ENCODE measurements around the gene ALK.

ALK gene

DNA sequence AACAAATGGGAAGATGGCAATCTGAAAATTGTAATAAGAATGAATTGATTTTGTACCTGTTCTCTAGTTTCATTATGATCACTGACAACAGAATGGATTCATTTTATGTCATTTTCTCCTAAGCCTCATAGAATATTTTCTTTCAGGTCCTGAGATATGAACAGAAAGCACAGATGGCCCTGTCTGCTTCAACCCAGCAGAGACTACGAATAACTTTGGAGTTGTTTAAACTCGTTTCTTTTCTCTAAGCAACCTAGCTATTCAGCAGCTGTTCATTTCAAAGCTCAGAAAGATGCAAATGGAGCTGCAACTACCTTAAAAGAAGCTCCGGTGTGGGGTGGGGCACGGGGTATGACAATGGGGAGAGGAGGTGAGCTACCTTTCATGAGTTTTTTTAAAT is 124.9 kb downstream of the ALK start:
- DNase-seq (ENCODE audit: low read depth), result no peak

DNA sequence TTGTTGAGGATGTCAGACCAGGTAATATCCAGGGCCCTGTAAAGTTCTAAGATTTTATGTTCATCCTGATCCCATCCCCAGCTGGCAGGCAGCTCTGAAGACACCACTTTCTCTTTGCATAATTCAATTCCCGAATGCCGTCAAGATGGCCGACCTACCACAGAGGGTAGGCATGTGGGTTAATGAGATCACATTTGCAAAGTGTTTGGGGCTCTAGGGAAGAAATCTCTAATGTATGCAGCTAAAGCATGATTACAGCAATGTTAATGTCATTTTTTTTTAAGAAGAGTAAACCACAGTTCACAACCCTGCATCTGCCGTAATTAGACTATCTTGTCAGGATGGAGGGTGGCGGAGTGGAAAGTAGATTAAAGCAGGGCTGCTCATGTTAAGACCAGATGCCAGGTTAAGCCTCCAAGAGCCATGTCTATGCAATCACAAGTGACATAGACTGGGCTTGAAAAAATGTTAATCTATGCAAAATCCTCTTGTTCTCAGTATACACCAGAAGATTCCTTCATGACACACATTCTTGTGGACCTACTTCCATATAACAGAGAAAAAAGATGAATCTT is 131.4 kb downstream of the ALK start:
- no peak for DNase-seq (ENCODE audit: low read depth)

DNA sequence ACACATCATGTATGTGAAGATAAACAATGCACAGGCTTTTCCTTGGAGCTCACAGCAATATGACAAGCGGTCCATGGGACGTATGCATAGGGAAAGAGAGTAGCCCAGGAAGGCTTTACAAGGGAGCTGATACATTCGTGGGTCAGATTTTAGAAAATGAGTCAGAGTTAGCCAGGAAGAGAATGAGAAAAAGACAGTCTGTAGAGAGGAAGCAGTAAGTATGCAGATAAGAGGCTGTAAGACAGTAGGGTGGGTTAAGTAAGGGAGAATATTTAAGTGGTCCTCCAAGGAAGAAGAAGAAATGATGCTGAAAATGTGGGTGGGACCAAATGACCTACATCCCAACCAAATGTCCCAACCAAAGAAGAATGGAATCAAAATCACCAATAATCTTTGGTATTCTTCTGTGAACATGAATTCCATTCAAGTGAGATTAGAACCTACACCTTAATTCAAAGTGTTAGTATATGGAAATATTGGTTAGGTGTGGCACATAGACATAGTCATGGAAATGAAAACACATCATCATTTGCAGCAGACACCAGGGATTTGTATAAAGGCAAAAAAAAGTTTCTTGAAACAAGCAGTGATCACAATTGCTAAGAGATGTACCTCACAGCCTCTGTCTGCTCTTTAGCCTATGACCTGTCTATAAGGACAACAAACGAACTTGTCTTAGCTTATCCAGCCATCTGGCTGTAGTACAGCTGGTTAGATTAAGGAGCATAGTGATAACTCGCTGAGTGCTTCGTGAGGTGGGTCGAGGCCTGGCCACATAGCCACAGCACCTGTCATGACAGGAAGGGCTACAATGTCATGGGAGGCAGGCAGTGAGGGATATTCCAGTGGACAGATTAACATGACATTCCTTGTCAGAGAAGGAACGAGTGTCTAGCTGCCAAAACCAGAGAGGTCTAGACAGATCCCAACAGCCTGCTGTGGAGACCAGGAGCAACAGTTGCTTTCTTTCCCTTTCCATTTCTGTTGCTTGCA is 133.6 kb downstream of the ALK start:
- no peak for DNase-seq (ENCODE audit: low read depth)

DNA sequence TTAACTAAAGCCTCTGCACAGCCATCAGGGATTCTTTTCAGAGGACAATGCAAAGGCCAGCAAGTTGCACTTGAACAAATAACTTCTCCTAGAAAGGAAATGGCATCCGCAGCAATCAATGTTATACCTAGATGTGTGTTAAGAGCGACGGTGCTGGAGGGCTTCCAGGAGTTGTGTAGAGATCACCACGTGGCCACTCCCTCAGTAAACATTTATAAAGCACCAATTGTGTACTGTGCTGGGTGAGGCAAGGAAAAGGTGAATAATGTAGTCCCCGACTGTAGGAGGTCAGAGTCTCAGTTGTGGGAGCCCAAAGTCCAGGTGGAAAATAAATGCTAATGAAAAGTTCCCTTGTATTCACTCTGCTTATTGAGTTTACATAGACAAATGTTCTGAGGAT is 135.0 kb downstream of the ALK start:
- DNase-seq (ENCODE audit: low read depth), result no peak

DNA sequence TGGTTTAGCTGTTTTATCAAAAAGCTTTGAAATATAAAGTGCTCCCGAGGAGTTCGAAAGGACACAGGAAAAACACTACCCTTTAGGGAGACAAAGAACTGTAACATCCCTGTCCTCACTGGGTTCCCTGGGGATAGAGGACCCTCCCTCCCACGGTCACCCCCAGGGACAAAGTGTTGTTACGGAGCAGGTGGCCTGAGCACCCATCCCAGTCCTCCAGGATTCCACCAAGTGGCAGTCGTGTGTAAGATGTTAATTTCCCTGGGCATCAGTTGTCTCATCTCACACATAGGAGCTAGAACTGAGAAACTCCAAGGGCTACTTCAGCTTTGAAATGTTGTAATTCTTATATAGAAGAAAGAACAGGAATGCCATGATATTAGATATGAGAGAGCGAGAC is 137.7 kb downstream of the ALK start:
- no peak for DNase-seq (ENCODE audit: low read depth)

DNA sequence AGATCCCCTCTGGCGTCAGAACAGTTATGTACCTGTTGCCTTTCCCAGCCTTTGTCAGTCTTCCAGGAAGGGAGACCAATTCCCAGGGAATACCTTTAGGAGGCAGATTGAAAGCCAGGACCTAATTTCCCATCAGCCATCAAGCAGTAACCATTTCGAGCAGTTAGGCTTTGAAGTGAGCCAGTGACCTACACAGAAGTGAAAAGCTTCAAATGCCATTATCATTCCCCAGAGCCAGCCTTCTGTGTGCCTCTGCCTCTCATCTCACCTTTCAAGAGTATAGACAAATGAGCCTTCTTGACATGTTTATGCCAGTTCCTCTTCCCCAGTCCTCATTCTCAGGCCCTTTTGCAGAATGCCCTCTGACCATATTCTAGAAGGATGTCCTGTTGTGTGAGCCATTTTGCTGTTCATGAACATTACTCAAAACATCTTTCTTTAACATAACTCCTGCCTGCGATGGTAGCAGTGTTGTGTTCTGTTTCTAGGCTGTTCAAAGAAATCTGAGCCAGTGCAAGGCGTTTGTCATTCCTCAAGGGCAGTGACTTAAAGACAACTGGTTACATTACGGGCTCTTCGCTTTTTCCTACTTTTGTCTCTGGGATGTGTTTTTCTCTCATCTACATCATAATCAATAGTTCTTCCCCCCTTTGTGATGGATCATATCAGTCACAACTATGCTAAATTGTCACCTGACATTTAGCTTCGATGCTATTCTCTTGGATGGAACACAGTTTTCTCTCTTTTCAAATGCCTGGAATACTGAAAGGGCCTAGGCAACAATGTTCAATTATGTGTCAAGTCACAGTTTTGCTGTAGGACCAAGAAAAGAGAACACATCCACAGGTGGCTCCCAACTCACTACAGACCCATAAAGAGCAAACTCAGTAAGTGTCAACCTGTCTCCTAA is 138.6 kb downstream of the ALK start:
- no peak for DNase-seq (ENCODE audit: low read depth)

DNA sequence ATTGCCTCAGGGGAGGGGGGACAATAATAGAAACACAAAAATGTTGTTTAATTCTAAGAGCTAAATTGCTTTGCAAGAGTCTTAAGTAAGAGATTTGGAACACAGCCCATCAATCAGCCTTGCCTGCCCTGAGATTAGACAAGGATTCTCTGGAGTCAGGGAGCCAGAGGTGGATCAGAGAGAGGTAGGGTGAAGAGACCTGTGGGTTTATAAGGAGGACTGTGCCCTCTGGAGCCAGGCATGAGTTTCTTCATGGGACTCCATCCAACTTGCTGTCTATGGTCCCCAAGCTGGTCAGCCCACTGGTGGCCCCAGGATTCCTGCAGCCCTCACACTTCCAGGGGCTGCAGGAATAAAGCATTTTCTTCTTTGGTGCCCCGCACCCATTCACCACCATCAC is 139.3 kb downstream of the ALK start:
- no peak for DNase-seq (ENCODE audit: low read depth)

DNA sequence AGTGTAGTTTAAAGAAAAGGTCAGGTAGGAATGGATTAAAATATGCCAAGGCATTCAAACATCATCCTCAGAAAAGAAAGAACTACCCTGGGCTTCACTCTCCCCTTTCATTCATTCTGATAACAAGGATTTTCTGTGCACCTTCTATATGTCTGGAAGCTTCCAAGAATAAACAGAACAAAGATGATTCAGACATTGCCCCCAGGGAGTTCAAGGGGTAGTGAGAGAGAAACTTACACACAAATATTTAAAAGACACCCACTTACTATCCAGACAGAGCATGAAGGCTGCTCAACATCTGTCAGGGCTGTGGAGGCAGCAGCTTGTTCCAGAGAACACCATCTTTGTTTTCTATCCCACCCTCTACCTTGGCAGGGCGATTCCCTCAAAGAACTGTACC is 140.5 kb downstream of the ALK start:
- DNase-seq (ENCODE audit: low read depth), result no peak

DNA sequence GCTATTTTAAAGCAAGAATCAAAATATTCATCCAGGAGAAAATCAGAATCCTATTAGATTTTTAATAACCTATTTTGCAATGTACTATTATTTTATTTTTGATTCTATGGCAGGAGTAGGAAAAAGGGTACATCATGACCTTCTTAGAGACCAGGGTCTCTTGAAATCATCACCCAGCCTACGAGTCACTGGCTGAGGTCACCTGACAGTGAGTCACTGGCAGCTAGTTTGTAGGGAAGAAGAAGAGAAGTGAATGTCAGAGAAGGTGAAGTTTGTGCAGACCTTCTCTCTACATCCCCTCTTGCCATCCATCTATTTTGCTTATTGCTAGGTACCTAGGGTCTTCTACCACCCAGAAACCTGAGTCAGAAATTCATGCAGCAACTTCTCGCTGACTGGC is 144.2 kb downstream of the ALK start:
- DNase-seq (ENCODE audit: low read depth), result no peak

DNA sequence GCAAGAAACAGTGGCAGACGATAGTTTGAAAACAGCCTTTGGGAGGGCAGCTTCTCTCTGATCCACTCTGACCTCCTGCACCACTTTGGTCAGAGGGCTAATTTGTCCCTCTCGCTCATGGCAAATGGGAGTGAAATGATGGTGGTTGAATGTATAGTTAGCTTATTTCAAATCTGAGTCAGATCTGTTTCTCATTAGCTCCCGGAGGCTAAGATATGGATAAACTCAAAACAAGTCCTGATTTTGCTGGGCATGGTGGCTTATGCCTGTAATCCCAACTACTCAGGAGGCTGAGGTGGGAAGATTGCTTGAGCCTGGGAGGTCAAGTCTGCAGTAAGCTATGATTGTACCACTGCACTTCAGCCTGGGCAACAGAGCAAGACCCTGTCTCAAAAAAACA is 145.0 kb downstream of the ALK start:
- no peak for DNase-seq (ENCODE audit: low read depth)

DNA sequence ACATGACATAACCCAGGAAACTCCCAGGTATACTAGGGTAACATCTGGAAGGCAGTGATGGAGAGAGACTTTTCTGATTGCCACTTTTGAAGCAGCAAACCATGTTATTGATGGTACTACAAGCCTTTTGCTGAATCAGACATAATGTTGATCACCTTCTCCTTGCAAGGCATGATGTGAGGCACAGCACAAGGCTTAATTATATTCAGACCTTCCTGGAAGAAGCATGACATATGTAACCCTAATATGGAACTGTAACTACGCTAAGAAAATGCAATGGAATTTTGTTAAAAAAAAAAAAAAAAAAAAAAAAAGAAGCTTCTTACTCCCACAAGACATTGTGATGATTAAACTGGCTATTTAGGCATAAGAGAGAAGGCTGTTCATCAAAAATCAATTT is 145.4 kb downstream of the ALK start:
- DNase-seq (ENCODE audit: low read depth), result no peak

DNA sequence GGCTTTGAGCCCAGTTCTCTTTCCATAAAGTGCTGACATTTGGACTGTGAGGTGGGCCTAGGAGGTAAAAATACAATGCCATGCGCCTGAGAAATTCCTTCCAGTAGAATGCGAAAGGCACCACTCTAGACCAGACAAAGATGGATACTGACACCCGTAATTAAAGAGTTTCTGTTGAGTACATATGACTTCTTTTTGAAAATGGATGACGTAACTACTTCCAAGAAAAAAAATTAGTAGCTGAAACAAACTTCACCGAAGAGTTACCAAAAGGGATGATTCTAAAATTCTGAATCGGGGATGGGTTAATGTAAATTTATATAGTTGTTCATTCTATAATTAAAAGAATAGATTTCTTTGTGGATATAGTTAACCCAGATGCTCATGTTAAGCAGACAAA is 146.8 kb downstream of the ALK start:
- no peak for DNase-seq (ENCODE audit: low read depth)

DNA sequence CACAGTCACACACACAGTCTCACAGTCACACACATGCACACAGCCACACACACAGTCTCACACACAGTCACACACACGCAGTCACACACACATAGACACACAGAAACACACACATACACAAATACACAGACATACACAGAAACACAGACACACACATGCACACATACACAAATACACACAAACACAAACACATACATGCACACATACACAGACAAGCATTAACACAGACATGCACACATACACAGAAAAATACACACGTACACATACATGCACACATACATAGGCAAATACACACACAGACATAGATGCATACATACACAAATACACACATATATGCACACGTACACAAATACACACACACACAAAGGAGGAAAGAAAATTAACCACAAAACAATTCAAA is 150.5 kb downstream of the ALK start:
- no peak for DNase-seq (ENCODE audit: low read depth)

DNA sequence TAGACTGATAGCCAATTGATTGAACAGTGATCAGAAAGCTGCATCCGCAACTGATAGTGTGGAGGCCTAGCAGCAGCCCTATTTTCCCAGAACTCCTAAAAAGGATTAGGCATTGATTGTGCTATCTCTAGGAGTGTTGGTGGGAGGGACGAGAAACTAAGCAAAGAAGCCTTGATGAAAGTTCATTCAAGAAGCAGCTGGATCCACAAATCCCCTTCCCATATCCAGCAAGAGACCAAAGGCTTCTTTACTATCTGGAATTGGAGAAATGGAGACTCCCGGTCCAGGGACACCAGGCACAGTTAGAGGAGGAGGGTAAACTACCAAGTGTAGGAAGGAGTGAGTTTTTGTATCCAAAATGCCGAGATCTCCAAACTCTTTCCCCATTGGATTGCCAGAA is 151.5 kb downstream of the ALK start:
- DNase-seq (ENCODE audit: low read depth), result no peak

DNA sequence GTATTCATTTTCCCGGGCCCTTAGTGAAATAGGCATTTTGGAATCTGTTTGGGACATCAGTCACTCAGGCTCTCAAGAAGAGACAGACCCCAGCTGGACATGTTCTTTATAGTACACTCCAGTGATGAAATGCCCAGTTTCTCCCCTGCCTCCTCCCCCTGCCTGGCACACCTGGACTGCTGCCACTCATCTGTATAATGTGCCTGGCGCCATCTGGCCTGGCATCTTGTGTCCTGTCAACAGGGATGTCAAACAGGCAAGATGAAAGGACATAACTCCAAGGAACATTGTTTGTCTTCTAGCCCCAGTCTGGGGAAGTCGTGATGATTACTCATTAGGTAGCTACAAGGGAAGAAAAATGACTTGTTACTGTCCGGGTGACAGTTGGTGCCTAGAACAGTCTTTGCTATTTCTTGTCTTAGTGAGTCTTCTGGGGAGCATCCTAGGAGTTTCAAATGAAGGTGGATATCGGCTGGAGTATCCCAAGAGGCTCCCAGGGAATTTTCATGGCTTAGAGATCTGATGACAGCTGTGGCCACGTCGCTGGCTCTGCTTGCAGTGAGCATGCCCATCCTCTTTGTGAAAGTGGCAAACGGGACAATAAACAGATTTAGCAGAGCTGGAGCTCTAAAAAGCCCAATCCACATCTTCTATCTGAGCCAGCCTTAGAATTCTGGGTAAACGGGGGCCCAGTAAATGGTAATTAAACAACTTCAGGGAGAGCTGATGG is 153.6 kb downstream of the ALK start:
- DNase-seq (ENCODE audit: low read depth), result no peak

DNA sequence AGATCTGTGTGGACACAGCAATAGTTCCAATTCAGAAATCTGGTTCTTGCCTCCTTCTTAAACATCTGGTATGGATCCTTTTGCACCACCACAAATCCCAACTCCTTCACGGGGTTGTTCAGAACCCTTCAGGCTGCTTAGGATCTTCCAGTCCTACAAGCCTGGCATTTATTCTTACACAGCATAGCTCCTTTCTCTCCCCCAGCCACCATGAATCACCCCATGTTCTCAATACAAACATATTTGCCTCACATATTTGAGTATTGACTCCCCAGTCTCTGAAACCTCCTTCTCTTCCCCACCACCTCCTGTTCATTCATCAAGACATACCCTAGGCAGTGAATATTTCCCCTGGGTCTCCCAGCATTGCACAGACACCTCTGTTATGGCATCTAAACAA is 155.2 kb downstream of the ALK start:
- no peak for DNase-seq (ENCODE audit: low read depth)

DNA sequence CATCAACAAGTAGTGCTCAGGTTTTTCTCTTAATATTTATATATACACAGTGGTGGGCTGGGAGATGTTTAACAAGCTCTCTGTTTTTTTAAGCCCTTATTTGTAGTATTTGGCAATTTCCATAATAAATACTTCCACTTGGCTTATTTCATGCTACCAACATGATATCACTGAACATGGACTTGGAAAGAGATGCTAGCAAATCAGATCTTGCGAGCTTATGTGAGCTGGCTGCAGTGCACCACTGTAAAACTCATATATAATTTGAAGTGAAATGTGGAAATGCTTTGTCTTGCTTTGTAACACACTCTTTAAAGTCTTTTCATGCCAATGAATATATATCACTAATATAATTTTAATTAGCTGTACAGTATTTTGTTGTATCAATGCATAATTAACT is 155.7 kb downstream of the ALK start:
- no peak for DNase-seq (ENCODE audit: low read depth)

DNA sequence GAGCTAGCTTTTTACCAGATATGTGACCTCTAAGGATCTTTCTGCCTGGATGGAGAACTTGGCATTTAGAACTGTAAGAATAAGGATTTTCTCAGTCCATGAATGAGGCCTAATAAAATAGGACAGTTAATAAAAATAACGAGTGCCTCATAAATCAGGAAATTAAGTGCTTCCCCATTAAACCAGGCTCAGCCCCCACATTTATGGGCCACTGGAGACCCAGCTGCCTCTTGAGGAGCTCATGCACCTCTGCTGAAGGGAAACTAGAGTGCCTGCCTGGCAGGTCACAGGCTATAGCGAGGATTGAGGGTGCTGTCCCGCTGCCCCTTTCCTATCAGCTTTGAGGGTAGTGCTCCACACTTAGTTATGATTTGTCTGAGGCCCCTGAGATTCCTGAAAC is 158.0 kb downstream of the ALK start:
- no peak for DNase-seq (ENCODE audit: low read depth)

DNA sequence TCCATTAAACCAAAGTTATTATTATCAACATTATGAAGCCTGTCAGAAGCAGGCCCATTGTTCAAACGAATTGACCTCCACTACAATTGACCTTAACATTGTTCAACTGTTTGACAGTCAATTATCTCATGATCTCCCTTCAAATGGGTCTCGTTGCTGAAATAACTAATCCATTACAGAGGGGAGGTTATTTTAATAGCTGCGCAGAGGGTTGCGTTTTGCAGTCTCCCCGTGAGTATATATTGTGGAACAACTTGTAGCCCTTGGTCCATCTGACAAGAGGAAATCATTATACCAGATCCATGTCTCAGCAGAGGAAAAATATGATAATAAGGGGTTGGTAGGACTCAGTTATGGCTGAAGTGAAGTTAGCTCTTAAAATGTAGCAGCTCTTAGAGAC is 159.1 kb downstream of the ALK start:
- DNase-seq (ENCODE audit: low read depth), result no peak

DNA sequence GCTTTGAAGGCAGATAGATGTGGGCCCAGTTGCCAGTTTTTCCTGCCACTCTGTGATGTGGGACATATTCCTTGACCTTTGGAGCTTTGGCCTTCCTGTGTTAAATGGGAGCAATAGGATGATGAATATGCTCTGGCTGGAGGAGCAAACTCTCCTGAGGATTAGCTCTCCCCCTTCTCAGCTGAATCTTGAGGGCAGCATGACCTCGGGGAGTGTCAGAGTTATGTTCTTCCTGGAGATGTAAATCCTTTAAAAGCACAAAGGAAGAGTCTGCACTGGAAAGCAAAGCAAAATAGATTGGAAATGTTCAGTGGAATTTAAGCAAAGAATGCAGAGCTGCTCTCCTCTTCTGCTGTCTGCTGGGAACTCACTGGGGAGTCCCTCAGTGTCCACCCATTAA is 160.1 kb downstream of the ALK start:
- no peak for DNase-seq (ENCODE audit: low read depth)

DNA sequence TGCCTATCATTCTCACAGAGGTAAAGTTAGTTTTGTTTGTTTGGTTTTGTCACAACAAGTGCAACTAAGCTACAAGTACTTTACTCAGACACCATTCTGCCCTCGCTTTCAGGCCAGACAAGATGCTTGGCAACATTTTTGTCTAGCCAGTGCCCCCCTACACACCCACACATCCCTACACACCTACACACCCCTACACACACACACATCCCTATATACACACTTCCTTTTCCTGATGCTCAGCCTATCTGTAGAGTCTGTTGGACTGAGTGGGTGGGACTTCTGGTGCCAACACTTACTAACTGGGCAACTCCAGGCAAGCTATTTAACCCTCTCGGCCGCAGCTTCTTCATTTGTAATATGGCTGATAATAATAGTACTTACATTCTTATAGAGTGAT is 161.4 kb downstream of the ALK start:
- no peak for DNase-seq (ENCODE audit: low read depth)

DNA sequence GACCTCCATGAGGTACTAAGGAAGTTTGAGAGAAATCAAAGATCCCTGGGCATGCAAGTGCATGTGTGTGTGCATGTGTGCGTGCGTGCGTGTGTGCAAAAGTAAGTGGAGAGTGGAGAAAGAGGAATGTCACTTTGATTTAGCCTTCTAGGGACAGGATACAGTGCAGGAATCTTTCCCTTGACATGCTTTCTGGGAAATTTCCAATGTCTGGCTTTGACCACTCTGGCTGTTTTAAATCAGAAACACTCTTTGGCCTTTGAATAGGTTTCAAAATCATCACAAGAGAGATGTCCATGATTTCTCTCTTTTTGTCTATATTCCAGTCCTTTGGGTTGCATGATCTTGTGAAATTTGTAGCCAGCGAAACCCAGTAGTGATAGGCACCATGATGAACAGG is 162.0 kb downstream of the ALK start:
- DNase-seq (ENCODE audit: low read depth), result no peak
